Activated naive CD4-positive, alpha-beta T cell treated with anti-CD3 and anti-CD28 coated beads, Interleukin-2, amount 50 U/mL, for 16 hours (primary cell): ENCODE data around the gene TMED3.
A peak's percentile ranks its signal among the peaks of the same experiment; 100 is the strongest.

ENCODE experiments used
- DNase-seq: peaks from one replicate; pipeline ENCODE4 v3.0.0-alpha.2; 2020

Gene TMED3

DNA sequence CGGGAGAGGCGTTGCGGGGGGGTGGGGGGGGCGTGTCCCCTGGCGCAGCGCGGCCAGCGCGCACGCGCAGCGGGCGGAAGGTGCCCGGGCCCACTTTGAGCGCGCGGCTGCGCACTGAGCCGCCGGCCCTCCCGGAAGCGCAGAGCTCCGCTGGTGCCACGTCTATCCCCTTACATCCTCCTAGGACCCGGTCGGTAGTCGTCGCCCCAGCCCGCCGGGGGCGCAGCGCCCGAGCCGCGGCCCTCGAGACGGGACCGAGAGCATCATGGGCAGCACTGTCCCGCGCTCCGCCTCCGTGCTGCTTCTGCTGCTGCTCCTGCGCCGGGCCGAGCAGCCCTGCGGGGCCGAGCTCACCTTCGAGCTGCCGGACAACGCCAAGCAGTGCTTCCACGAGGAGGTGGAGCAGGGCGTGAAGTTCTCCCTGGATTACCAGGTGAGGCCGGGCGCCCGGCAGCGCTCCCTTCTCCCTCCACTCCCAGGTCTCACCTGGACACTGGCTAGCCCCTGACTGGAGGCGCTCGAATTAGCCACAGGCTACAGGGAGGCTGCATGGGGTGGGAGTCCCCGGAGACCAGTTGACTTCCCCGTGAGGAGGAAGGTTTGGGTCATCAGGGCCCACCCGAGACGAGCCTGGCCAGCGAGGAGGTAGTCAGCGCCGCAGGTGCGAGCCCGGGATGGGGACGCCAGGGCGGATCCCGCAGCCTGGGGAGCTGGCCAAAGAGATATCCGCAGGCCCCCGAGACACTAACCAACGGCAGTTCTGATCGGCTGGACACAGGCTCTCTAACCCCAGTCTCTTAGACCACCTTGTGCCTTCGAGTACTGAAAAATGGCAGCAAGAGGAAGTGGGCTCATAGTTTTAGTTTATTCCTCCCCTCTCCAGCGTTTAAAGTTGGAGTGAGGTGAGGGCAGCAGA is at the start of gene TMED3:
TMED3 (plus strand) TSS at position 128 of the 916 bp plus-strand sequence; CDS start at position 266, 138 bp downstream.
- peak; percentile 86 for DNase-seq

DNA sequence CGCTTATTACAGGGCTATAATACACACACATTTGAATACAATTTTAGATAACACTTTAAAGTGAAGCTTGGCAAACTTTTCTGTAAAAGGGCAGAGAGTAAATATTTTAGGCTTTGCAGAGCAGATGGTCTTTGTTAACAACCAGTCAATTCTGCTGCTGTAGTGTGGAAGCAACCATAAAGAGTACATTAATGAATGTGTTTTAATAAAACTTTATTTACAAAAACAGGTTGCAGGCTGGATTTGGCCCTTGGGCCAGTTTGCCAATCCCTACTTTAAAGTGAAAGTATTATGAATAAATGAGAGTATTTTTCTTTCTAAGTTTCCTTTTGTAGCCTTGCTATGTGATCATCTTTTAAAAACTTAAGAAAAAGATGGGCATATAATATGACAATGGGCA is 49.1 kb upstream of the TMED3 start:
- no peak for DNase-seq

DNA sequence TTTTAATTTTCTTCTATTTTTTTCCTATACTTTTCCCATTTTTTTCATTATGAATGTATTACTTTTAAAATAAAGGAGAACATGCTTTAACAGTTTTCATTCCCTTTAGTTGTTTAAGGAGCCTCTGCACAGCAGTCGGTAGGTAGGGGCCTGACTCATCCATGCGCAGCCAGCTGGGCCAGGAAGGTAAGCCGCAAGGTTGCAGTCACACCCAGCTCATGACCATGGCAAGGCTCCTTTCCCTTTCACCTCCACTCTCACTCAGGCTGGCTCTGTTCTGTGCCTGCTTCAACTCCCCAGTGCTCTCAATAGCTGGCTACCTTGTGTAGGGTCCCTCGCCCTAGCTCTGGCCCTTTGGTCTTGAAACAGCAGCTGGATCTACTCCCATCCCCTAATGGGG is 45.7 kb upstream of the TMED3 start:
- no peak for DNase-seq

DNA sequence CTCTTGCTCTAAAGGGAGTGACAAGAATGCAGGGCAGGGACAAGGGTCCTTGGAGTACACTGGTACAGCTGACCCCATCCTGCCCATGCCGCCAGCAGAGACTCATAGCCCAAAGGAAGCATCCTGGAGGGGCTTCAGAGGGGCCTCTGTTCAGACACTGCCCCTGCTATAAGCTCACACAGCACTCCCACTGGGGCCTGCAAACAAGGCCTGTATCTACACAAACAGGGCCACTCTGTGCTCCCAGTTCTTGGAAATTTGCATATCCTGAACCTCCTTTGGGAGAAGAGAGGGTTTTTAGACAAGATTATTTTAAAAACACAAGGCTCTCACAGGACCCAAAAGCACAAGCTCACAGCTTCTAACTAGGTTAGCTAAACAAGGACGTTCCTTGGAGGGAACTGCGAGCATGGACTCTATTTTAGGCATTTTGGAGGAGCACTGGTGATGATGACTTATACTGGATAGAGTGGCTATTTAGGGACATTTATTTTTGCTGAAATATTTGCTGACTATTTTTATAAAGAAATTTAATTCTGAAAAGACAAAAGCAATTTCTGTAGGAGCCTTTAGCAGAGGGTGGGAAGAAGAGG is 44.8 kb upstream of the TMED3 start:
- no peak for DNase-seq

DNA sequence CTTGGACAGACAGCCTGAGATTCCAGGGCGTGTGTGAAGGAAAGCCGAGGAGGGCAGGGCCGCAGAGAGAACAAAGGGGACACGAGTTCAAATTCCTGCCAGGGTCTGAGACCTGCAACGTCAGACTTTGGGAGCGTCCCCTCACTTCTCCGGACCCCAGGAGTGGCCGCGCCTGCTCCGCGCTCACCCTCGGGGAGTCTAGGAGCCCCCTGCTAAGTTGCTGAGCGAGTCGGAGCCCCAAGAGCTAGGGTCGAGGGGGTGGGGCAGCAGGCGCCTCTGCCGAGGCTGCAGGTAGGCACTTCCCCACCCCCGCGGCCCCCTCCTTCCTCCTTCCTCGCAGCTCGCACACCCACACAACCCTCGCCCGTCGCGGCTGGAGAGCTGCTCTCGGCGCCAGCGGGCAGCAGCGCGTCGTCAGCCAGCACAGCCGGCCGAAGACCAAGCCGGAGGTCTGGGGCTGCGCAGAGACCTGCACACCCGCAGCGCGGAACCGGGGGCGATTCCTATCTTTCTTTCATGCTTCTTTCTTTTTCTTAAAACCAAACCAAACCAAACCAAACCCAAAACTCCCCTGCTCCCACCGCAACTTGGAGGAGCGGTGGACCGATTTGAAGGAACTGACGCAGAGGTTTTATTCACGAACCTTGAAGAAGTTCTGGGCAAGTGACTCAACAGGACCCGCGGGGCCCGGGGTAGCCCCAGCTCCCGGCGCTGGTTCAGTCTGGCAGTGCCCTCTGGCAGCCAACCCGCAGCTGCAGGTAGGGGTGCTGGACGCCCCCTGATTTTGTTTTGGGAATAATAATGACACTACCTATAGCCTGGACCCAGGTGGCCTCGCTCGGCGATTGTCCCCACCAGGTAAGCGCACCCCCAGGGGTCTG is 28.3 kb upstream of the TMED3 start, which contains the start of gene ANKRD34C:
ANKRD34C (plus strand) TSS at position 352 of the 881 bp plus-strand sequence. CDS start 10,563 bp downstream, outside the sequence.
- DNase-seq = no peak

DNA sequence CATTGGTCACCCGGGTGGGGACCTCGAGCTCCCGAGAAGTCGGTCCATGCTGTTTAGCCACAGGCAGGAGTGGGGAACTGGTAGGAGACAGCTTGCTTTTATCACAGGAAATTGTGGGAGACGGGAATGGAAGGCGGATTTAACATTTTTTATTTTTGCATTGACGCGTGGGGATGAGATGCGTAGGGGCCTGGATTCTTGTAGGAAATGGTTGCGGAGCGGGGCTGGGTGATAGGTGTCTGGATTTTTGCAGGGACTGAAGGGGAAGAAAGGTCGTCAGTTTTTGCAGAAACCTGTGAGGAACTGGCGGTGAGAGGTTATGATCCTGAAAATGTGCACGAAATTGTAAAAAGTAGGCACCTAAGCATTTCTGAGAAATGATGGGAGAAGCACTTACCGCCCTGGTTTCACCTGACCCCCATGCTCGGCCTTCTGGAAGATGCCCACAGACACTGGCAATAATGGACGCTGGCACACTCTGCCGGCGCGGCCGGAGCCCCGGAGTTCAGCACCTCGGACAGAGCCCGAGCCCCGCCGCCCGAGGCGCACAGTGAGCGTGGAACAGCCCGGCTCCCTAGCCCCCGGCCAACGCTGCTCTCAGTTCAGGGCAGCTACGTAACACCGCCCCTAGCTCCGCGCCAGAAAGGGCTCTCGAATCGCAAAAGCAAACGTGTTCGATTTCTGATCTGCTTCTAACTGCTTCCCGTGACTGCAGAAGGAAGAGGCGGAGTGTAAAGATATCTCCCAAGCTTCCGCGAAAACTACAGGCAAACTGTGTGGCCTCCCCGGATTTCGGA is 27.5 kb upstream of the TMED3 start:
- DNase-seq = peak; percentile 30

DNA sequence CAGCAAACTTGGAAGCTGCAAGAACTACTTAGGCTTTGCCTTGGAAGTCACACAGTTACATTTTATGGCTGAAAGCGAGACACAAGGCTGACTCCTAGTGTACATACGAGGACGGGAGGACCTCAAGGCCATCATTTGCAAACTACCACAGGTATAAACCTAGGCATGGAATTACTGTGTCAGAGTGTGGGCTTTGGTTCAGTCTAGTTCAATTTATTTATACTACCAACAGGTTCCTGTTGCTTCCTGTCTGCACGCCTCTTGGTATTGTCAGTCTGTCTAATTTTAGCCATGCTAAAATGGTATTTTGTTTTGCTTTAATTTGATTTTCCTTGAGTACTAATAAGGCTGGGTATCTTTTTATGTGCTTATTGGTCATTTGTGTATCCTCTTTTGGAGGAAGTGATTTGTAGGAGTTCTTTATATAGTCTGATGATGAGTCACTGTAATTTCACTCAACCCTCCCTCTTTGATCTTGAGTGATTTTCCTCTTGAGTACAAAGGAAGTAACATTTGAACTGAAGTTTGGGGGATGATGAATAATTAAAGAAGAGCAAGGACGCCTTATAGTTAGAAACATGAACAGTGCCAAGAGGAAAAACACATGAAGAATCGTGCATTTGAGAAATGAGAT is 20.2 kb upstream of the TMED3 start:
- no peak for DNase-seq

DNA sequence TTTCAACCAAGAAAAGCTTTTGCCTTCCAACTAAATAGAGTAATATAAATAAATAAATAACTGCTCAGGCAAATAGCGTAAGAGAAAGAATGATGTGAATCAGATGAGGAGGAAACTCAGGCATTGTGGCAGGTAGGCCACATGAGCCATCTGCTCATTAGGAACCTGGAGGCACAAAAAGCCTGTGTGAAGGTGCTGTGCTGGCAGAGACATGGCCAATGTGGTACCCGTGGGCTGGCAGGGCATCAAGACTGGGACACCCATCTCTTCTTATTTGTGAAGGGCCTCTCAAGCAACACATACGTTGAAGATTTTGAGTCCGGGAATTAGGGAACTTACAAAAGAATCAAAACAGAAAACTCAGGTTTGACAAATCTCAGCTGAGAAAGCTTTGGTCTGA is 18.9 kb upstream of the TMED3 start:
- DNase-seq = no peak

DNA sequence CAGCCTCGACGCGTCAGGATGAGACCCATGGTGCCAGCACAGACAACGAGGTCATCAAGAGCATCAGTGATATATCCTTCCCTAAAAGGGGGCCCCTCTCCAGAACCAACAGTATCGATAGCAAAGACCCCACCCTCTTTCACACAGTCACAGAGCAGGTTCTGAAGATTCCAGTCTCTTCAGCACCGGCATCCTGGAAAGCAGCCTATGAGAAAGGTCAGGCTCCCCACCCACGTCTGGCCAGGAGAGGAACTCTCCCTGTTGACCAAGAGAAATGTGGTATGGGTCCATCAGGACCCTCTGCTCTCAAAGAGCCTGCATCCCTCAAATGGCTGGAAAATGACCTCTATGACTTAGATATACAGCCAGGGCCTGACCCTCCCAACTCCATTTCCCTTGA is 16.8 kb upstream of the TMED3 start:
- no peak for DNase-seq

DNA sequence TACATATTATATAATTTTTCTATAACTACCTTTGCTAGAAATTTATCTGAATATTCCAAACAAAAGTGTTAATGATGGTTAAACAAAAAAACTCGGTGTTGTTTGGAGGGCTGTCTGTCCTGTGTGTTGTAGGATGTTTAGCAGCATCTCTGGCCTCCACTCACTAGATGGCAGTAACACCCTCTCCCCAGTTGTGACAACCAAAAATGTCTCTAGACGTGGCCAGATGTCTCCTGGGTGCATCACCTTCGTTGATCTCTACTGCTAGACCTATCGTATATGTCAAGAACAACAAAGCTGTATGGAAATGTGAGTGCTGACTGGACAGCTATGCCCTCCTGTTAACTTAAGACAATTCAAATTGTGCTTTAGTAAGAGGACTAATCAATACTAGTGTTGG is 14.3 kb upstream of the TMED3 start:
- no peak for DNase-seq

DNA sequence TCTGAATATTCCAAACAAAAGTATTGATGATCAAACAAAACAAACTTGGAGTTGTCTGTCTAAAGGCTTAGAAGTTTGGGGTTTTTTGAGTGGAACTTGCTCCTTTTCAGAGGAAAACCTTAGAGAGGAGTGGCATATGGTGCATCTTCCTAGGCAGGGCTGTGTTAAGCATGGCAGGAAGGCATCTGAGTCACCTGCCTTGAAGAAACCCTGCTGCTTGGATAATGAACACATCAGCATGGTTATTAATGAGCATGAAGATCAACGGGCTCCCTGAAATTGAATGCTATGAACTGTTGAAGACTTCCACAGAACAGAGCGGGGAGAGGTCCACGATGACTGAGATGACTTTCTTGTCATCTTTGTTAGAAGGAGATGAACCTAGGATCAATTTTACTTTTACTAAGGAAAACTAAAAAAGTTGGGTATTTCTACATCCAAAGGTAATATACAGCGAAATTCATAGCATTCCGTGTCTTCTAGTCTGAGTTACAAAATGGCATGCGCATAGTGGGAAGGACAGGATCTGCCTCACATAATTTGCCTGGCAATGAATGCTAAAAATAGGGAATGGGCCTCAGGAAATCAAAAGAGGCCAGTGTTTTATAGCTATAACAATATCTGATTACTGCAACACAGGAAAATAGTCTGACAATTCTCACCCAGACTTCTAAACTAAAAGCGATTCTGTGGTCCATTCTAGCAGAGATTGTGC is 11.6 kb upstream of the TMED3 start:
- DNase-seq = no peak

DNA sequence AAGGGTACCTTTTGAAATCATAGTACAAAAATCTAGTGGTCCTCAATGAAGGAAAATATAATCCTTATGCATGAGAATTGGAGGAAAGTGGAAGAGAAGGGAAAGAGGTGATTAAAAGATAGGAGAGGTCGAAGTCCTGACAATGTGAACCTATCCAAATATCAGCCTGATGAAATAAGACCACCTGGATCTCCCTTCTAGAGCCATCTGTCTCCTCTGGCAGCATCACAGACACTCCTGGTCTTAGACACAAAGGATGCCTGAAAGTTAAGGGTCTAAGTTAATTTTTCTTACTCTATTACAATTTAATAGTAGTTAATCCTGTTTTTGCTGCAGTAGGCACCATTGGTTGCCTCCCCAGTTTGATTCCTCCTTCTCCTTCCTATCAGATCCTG is 11.1 kb upstream of the TMED3 start:
- DNase-seq = no peak

DNA sequence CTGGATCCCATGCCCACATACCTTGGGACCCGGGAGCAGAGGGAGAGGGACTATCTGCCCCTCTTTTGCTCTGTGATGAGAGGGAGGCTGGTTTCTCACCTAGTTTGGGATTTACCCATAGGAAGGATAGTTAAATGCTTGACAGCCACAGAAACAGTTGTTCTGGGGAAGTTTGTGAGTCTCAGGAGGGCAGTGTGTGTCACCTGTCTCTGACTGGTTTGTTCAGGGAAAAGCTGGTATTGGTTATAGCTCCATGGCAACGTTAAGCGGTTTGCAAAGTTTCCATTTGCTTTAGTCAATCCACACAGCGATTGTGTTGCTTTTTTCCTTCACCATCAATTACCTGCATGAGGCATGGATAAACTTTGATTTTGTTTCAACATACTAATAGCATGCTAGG is 3.7 kb upstream of the TMED3 start:
- DNase-seq = no peak

DNA sequence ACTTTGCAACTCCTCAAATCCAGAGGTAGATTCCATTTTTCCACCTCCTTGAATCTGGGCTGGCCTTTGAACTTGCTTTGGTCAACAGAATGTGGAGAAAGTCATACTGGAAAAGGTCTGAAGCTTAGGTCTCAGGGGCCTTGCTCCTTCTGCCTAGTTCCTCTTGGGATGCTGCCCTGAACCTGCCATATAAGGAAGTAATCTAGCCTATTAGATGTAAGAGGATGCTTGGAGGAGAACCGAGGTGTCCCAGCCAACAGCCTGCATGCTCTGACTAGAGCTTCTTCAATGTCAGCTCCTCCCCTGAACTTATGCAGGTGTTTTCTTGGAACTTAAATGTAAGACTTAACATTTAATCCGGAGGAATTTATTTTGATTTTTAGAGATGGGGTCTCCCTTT is 2.0 kb upstream of the TMED3 start:
- DNase-seq = no peak

DNA sequence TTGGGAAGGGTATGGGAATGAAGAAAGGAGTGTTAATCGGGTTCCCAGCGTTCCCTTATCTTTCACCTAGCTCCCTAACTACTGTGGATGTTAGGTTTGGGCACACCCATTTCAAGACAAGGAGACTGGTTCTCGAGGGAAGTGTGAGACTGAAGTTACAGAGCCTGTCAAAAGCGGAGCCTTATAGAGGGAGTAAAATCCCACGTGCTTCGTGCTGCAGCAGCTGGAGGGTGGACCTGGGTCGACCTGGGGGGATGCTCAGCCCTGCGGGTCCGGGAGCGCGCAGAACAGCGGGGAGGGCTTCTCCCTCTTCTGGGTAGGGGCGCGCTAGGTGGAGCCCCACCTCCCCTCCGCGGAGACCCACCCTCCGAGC is 314 bp upstream of the TMED3 start:
- no peak for DNase-seq

DNA sequence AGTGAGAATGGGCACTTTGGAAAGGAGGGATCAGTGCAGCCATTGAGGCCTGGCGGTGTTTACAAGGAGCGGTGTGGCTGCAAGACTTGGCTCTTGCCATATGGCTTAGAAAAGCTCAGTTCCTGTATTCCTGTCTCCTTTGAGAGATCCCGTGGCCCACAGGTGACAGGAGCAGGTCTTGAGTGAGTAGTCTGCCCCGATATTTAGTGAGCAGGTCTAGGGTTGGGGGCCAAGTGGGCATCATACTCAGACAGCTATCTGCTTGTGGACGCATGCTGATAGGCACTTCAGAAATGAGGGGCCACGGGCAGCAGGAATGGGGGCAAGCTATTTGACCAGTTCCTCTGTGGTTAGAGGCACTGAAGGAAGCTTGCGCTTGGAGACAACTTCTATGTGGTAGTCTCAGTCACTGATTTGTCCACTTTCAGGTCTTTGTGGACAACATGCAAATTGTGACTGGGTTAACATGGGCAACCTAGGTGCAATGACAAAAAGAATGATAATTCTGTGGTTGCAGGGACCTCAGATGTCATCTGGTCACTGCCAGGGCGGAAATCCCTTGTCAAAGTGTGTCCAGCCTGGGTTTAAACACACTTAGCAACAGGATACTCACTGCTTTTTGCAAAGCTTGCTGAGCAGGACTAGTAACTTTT is 1.1 kb downstream of the TMED3 start:
- DNase-seq = no peak

DNA sequence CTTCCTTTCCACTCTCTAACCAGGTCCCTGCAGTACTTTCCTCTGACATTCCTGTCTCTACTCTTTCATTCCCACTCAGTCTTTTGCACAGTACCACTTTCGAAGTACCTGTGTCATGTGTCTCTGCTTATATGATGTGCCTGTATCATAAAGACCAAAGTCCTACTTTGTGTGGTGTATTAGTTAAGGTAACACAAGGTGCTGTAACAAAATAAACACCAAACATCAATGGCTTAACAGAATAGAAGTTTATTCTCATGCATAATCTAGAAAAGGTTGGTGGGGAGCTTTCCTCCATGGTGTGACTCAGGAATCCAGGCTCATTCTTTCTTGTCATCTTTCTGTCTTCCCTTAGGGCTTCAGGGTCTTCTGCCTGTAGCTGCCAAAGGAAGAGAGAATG is 3.3 kb downstream of the TMED3 start:
- DNase-seq = no peak

DNA sequence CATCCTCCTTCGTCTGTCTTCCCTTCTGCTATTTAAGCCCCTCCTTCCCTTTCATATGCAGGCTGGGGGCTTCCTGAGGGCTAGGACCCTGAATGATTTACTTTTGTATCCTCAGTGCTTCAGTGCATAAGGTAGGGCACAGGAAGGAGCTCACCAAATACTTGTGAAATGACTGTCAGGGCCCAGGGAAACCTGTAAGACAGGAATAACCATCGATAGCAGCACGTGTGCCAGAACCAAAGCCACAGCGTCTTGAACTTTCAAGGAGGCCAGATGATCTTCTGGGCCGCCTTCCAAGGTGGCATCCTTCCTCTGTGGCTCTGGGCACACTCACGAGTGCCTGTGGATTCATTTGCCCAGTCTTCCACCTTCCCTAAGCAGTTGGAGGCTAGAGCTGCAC is 3.9 kb downstream of the TMED3 start:
- no peak for DNase-seq

DNA sequence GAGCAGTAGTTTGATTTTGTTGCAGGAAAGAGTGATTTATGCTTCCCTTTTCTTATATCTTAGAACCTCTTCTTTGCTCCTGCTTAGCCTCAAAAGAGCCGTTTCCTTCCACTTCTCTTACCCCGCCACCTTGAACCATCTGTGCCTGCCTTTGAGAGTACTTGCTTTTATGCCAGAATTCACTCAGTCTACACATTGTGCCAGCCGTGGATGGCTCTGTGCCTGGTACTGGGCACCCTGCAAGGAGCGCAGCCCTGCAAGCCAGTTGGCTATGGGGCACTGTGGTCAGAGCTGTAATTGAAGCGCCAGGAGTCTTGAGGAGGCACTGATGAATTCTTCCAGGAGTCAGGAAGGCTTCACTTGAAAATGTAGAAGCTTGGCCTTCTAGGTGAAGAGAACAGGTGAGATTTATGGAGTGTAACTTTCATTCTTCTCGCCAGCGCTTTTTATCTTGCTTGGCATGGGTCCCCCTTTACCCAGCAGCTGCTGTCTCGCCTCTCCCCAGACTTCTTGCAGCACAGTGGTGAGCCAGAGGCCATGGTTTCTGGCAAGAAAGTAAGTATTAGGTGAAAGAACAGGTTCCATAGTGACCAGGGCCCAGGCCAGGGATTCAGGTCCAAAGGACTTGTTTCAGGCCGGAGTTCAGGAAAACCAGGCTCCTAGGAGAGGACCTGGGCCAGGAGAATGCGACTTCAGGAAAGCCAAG is 4.9 kb downstream of the TMED3 start:
- DNase-seq = no peak

DNA sequence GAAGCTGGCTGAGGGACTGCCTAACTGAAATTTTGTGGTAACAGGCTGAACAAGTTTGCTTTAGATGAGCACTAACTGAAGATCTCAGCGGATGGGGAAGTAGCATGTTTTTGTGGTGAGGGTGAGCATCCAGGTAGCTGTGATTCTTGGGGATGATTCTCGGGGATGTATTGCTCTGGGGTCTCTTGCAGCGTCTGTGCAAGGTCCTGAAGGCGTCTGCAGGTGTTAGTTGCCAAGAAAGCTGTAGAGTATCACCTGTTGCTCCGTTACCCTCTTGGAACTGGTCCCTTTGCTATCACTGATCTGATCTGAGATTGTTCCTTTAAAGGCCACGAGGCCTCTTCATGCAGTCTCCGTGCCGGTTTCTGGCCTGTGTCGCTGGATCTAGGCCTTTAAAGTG is 6.0 kb downstream of the TMED3 start:
- DNase-seq = no peak
